Gastrocnemius medialis (tissue), 4 donors: ENCODE data around the gene MYOM1. TPM values are rescaled to one million over a fixed set of nuclear protein-coding genes. Genes with fewer than 3 reads are reported as not detected.
"Not testable (repeated sequence)": the region's sequence is repeated elsewhere in the genome, so short reads cannot be mapped to it uniquely, and the experiment has no call there.

Experiments used
- ATAC-seq, 2 donors: fragments of 150-250 bp; one replicate each; pipeline ENCODE4 v1.9.1; 2016
- DNase-seq, 2 donors: peaks; one replicate each; pipeline ENCODE4 v3.0.0-alpha.2; 2019
- H3K27ac ChIP-seq, 4 donors: fragments of 200-600 bp; sonication (generic); 1 replicate in 1 of 4; 2 replicates in 3 of 4; pipeline ENCODE4 v1.5.1; 2016 to 2018; ENCODE audit warnings: mild to moderate bottlenecking in 2 of 4, moderate library complexity in 1 of 4
- H3K27me3 ChIP-seq, 3 donors: fragments of 200-600 bp; sonication (generic) in 2 of 3; 1 replicate in 1 of 3; 2 replicates in 2 of 3; pipeline versions ENCODE4 v1.5.1 to v1.6.0; 2016 to 2019; ENCODE audit warnings: mild to moderate bottlenecking in 1 of 3, moderate library complexity in 1 of 3
- H3K36me3 ChIP-seq, 2 donors: fragments of 200-600 bp; sonication (generic) in 1 of 2; one replicate each; pipeline ENCODE4 v1.5.1; 2017 to 2018
- H3K4me1 ChIP-seq, 2 donors: fragments of 200-600 bp; sonication (generic) in 1 of 2; one replicate each; pipeline ENCODE4 v1.5.1; 2016 to 2017; ENCODE audit warnings: mild to moderate bottlenecking in 2 of 2
- H3K4me3 ChIP-seq, 4 donors: fragments of 200-600 bp; sonication (generic) in 3 of 4; 1 replicate in 1 of 4; 2 replicates in 3 of 4; pipeline ENCODE4 v1.5.1; 2016 to 2019; ENCODE audit warnings: mild to moderate bottlenecking in 2 of 4
- H3K9me3 ChIP-seq, 3 donors: fragments of 200-600 bp; sonication (generic) in 2 of 3; 1 replicate in 1 of 3; 2 replicates in 2 of 3; pipeline ENCODE4 v1.5.1; 2016 to 2019
- CTCF ChIP-seq, 5 experiments: fragments of 450-650 bp in 3 of 5; fragments of 200-600 bp in 2 of 5; sonication (generic) in 2 of 5; IDR thresholded peaks in 4 of 5; conservative IDR thresholded peaks in 1 of 5; 1 replicate in 4 of 5; 2 replicates in 1 of 5; pipeline ENCODE4 v1.5.1; 2016 to 2019; ENCODE audit warnings: antibody characterized with exemption in 5 of 5, mild to moderate bottlenecking in 3 of 5, moderate library complexity in 3 of 5
- POLR2A ChIP-seq, 2 donors: fragments of 450-650 bp; IDR thresholded peaks; one replicate each; pipeline ENCODE4 v1.6.1; 2017; ENCODE audit warnings: antibody characterized with exemption in 2 of 2, mild to moderate bottlenecking in 2 of 2, moderate library complexity in 2 of 2
- in situ Hi-C, 4 donors: fragments of 200-750 bp; cut with MboI; loops; one replicate each; pipeline versions ENCODE4 v1.15.0 to v1.8.0; 2017; ENCODE audit warnings: low sequenced_read_pairs in 4 of 4
- intact Hi-C: fragments of 100-400 bp; cut with DNase I; formaldehyde crosslinking; loops from one replicate; pipeline ENCODE4 v1.15.1; 2023; ENCODE audit warnings: low total_unique reads
- total RNA-seq, 4 donors: library from RNA; depleted of rRNA; stranded (reverse); fragments of >200 nt; gene quantifications; one replicate each; pipeline versions ENCODE4 v1.1.0 to v1.2.3, GENCODE V29; 2016

Gene MYOM1
- total RNA-seq, 4 donors from 2014 or later: 245 to 307 (median 273) TPM

- H3K27ac ChIP-seq: no peak overlapping the region
- in situ Hi-C loops: no loop called here
- no peaks in the 10 kb centered on the region for H3K9me3 ChIP-seq
- no peak overlapping the region for H3K4me3 ChIP-seq
- ATAC-seq (no peak), DNase-seq (no peak)
- no peaks in the 10 kb centered on the region for H3K27me3 ChIP-seq
- H3K4me1 ChIP-seq: no peaks in the 10 kb centered on the region
- intact Hi-C loops: no loop called here
- peaks cover 0 to 74% of the 10 kb centered on the region in 2 donors for H3K36me3 ChIP-seq
- TF ChIP-seq POLR2A (IDR thresholded peaks at IDR 0.05): no peak
Measured at GRCh38 chr18:3071676-3072075, 148.1 kb downstream of the MYOM1 start.

GRCh38 chr18:3069671-3070433, 149.9 kb downstream of the MYOM1 start:
- H3K9me3 ChIP-seq: no peaks in the 10 kb centered on the region
- DNase-seq (no peak), ATAC-seq (no peak)
- no peaks in the 10 kb centered on the region for H3K27me3 ChIP-seq
- peak overlapping the region in 1 of 4 donors; percentile 17 for H3K27ac ChIP-seq
- TF ChIP-seq POLR2A (IDR thresholded peaks at IDR 0.05) (no peak), CTCF (IDR thresholded peaks at IDR 0.05 in 4 of 5, conservative IDR thresholded peaks at IDR 0.05 in 1 of 5) (no peak)
- in situ Hi-C loops: no loop called here
- no peaks in the 10 kb centered on the region for H3K4me1 ChIP-seq
- intact Hi-C loops: no loop called here
- H3K4me3 ChIP-seq: no peak overlapping the region
- peaks cover 0 to 63% of the 10 kb centered on the region in 2 donors for H3K36me3 ChIP-seq

DNA sequence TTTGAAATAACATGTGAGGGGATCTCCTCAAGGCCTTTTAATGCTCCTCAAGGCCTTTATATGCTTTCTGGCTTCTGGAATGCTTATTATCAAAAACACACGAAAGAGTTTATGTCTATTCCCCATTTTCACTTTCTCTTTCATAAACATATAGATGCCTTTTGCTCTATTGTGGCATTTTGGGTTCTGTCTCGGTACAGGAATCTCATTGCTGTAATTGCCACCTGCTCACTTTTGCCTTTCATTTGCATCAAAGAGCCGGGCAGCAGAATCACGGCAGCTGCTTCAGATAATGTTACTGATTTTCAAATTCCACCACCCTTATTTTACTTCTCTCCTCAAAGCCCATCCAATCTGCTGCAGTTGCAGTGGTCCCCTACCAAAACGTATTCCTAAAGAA, 152.0 kb downstream of the MYOM1 start:
- no peaks in the 10 kb centered on the region for H3K27me3 ChIP-seq
- ATAC-seq (no peak), DNase-seq (no peak)
- H3K4me3 ChIP-seq: no peak overlapping the region
- intact Hi-C loops (no loop called here), in situ Hi-C loops (no loop called here)
- H3K4me1 ChIP-seq: no peaks in the 10 kb centered on the region
- H3K27ac ChIP-seq: no peak overlapping the region
- no peaks in the 10 kb centered on the region for H3K9me3 ChIP-seq
- peaks cover 0 to 43% of the 10 kb centered on the region in 2 donors for H3K36me3 ChIP-seq
- TF ChIP-seq CTCF (IDR thresholded peaks at IDR 0.05 in 4 of 5, conservative IDR thresholded peaks at IDR 0.05 in 1 of 5) (no peak), POLR2A (IDR thresholded peaks at IDR 0.05) (no peak)

DNA sequence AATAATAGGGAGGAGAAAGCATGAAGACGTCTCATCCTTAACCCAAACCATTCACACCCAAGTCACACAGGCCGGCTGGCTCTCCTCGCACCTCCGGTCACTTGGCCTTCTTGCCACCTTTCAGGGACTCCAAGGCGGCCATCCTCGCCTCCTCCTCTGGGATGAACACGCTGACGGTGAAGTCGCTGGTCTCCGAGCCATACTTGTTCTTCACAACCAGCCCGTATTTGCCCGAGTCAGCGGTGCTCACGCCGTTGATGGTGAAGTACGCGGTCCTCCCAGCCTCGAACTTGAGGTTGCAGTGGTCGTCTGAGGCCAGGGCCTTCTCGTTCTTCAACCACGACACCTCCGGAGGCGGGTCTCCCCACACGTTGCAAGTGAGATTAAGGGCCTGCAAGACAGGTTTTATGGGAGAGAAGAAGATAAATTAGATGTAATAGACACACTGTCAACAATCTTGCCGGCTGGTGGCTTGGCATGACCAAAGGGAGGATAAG, 152.6 kb downstream of the MYOM1 start:
- ATAC-seq (no peak), DNase-seq (no peak)
- intact Hi-C loops (no loop called here), in situ Hi-C loops (no loop called here)
- H3K27me3 ChIP-seq: no peaks in the 10 kb centered on the region
- no peak overlapping the region for H3K4me3 ChIP-seq
- H3K36me3 ChIP-seq: peaks cover 0 to 40% of the 10 kb centered on the region in 2 donors
- H3K9me3 ChIP-seq: no peaks in the 10 kb centered on the region
- TF ChIP-seq POLR2A (IDR thresholded peaks at IDR 0.05) (no peak), CTCF (IDR thresholded peaks at IDR 0.05 in 4 of 5, conservative IDR thresholded peaks at IDR 0.05 in 1 of 5) (no peak)
- no peak overlapping the region for H3K27ac ChIP-seq
- no peaks in the 10 kb centered on the region for H3K4me1 ChIP-seq

GRCh38 chr18:3066341-3067110, 153.2 kb downstream of the MYOM1 start:
- in situ Hi-C loops: no loop called here
- no peak for ATAC-seq
- TF ChIP-seq POLR2A (IDR thresholded peaks at IDR 0.05): no peak
- TF ChIP-seq CTCF (IDR thresholded peaks at IDR 0.05 in 4 of 5, conservative IDR thresholded peaks at IDR 0.05 in 1 of 5): no peak
- Histone ChIP-seq H3K9me3 (no peaks in the 10 kb centered on the region), H3K27me3 (no peaks in the 10 kb centered on the region), H3K36me3 (peaks cover 0 to 36% of the 10 kb centered on the region in 2 donors), H3K4me3 (no peak overlapping the region), H3K4me1 (no peaks in the 10 kb centered on the region), H3K27ac (no peak overlapping the region)
- DNase-seq: no peak
- intact Hi-C loops: no loop called here

GRCh38 chr18:3063766-3064165, 156.0 kb downstream of the MYOM1 start:
- ATAC-seq: not testable (repeated sequence)

More at GRCh38 chr18:3063766-3064165, 156.0 kb downstream of the MYOM1 start:
- not testable (repeated sequence) for H3K4me3 ChIP-seq, H3K4me1 ChIP-seq, H3K9me3 ChIP-seq, H3K27me3 ChIP-seq, H3K27ac ChIP-seq, DNase-seq
- intact Hi-C loops: loop anchor here (1.0 to 2.0 kb wide), 2 partner anchors 51 to 131 kb away; partner anchors contain the start of gene LPIN2
- in situ Hi-C loops: loop anchor here in 1 of 4 donors (5.0 kb wide), 1 partner anchor 126 kb away; no protein-coding TSS in a partner anchor
- peaks cover 0 to 17% of the 10 kb centered on the region in 2 donors for H3K36me3 ChIP-seq
